IMR-90 (cell line): ENCODE data around the gene RAB6A. TPM values are rescaled to one million over a fixed set of nuclear protein-coding genes. Genes with fewer than 3 reads are reported as not detected.
A peak's percentile ranks its signal among the peaks of the same experiment; 100 is the strongest.

Experiments used
- ATAC-seq: fragments of 200-7000 bp; cut with Tn5 transposase; 2 replicates; pipeline ENCODE4 v1.9.1; 2020; ENCODE audit warnings: low read depth, mild to moderate bottlenecking, moderate library complexity
- BruUV-seq: library from RNA; stranded (reverse); fragments of 400-500 nt; replicated peaks from 2 replicates; lab custom pipeline; 2021; lab: Mats Ljungman, UMichigan
- CTCF ChIA-PET: fragments of 300-600 bp; formaldehyde crosslinking; extraction: SDS; loops from one replicate; lab custom pipeline; 2021; ENCODE audit warnings: antibody characterized with exemption; lab: Yijun Ruan, JAX
- POLR2A ChIA-PET: fragments of 300-600 bp; sonication (Branson Sonifier 250); formaldehyde crosslinking; loops from one replicate; lab custom pipeline; 2022; ENCODE audit warnings: antibody characterized with exemption; ENCODE audit not compliant: unreplicated experiment; lab: Charles Lee
- DNase-seq: peaks from one replicate; pipeline ENCODE4 v3.0.0; 2013
- H2AFZ ChIP-seq: replicated peaks from 2 replicates; pipeline ENCODE3; 2013; ENCODE audit warnings: low read length, mild to moderate bottlenecking; ENCODE audit not compliant: poor library complexity
- H2AK5ac ChIP-seq: 2 replicates; pipeline ENCODE4 v1.6.1; 2013; ENCODE audit warnings: low read depth, low read length, inconsistent platforms
- H2AK9ac ChIP-seq: replicated peaks from 2 replicates; pipeline ENCODE3; 2013; ENCODE audit warnings: mild to moderate bottlenecking, low read depth, low read length, moderate library complexity; ENCODE audit not compliant: poor library complexity
- H2BK120ac ChIP-seq: 2 replicates; pipeline ENCODE4 v1.6.1; 2013; ENCODE audit warnings: low read depth, low read length, inconsistent platforms
- H2BK15ac ChIP-seq: 3 replicates; pipeline ENCODE4 v1.6.1; 2013; ENCODE audit warnings: low read depth, low read length, inconsistent platforms
- H2BK20ac ChIP-seq: 2 replicates; pipeline ENCODE4 v1.6.1; 2013; ENCODE audit warnings: low read depth, mild to moderate bottlenecking, inconsistent platforms, low read length, moderate library complexity
- H2BK5ac ChIP-seq: 2 replicates; pipeline ENCODE4 v1.6.1; 2013; ENCODE audit warnings: mild to moderate bottlenecking, low read depth, low read length, inconsistent platforms; ENCODE audit not compliant: poor library complexity, severe bottlenecking
- H3K14ac ChIP-seq: replicated peaks from 2 replicates; pipeline ENCODE4 v1.6.1; 2013; ENCODE audit warnings: low read depth, low read length, inconsistent platforms
- H3K18ac ChIP-seq: 2 replicates; pipeline ENCODE4 v1.6.1; 2013; ENCODE audit warnings: low read depth, low read length, control low read depth
- H3K23ac ChIP-seq: 2 replicates; pipeline ENCODE4 v1.6.1; 2013; ENCODE audit warnings: low read depth, low read length, inconsistent platforms
- H3K27ac ChIP-seq: 2 replicates; pipeline ENCODE4 v1.5.1; 2013; ENCODE audit warnings: mild to moderate bottlenecking, control low read depth, low read length; ENCODE audit not compliant: insufficient read depth
- H3K27me3 ChIP-seq: 2 replicates; pipeline ENCODE4 v1.6.1; 2013; ENCODE audit warnings: low read length; ENCODE audit not compliant: control insufficient read depth, insufficient read depth
- H3K36me3 ChIP-seq: 2 replicates; pipeline ENCODE4 v1.6.1; 2013; ENCODE audit warnings: low read length, mixed read lengths; ENCODE audit not compliant: control insufficient read depth, insufficient read depth
- H3K4ac ChIP-seq: 2 replicates; pipeline ENCODE4 v1.6.1; 2013; ENCODE audit warnings: low read depth, low read length, inconsistent platforms
- H3K4me1 ChIP-seq: 2 replicates; pipeline ENCODE4 v1.6.1; 2013; ENCODE audit warnings: low read length, mixed read lengths; ENCODE audit not compliant: control insufficient read depth, insufficient read depth
- H3K4me2 ChIP-seq: 2 replicates; pipeline ENCODE4 v1.6.1; 2013; ENCODE audit warnings: low read depth, mild to moderate bottlenecking, control low read depth, low read length, moderate library complexity
- H3K4me3 ChIP-seq: 2 replicates; pipeline ENCODE4 v1.5.1; 2013; ENCODE audit warnings: low read depth, mild to moderate bottlenecking, control low read depth, low read length, moderate library complexity; ENCODE audit not compliant: insufficient read depth
- H3K56ac ChIP-seq: 2 replicates; pipeline ENCODE4 v1.6.1; 2013; ENCODE audit warnings: low read length, inconsistent platforms; ENCODE audit not compliant: insufficient read depth; ENCODE audit errors: extremely low read depth
- H3K79me1 ChIP-seq, 2 experiments: 2 replicates each; pipeline ENCODE4 v1.6.1; 2013; ENCODE audit warnings: low read length in 2 of 2, inconsistent platforms in 1 of 2, low read depth in 1 of 2
- H3K9ac ChIP-seq: 2 replicates; pipeline ENCODE4 v1.6.1; 2013; ENCODE audit warnings: low read depth, low read length, control low read depth
- H3K9me1 ChIP-seq: 2 replicates; pipeline ENCODE4 v1.6.1; 2013; ENCODE audit warnings: low read length, inconsistent platforms; ENCODE audit not compliant: insufficient read depth
- H3K9me3 ChIP-seq: 2 replicates; pipeline ENCODE4 v1.6.1; 2013; ENCODE audit warnings: low read length; ENCODE audit not compliant: control insufficient read depth, insufficient read depth
- H4K20me1 ChIP-seq: 2 replicates; pipeline ENCODE4 v1.6.1; 2013; ENCODE audit warnings: low read length, inconsistent platforms; ENCODE audit not compliant: insufficient read depth
- H4K5ac ChIP-seq: 2 replicates; pipeline ENCODE4 v1.6.1; 2013; ENCODE audit warnings: mild to moderate bottlenecking, low read depth, low read length, control low read depth
- H4K8ac ChIP-seq, 2 experiments: 2 replicates each; pipeline ENCODE4 v1.6.1; 2013; ENCODE audit warnings: low read depth in 2 of 2, low read length in 2 of 2, control low read depth in 1 of 2, inconsistent platforms in 1 of 2
- H4K91ac ChIP-seq: 2 replicates; pipeline ENCODE4 v1.6.1; 2013; ENCODE audit warnings: low read depth, low read length, inconsistent platforms; ENCODE audit not compliant: insufficient read depth
- CEBPB ChIP-seq: IDR thresholded peaks from 2 replicates; pipeline ENCODE4 v1.6.1; 2012; ENCODE audit warnings: low read depth, low read length, improper control_type of control experiment
- MAFK ChIP-seq: IDR thresholded peaks from 2 replicates; pipeline ENCODE4 v1.6.1; 2012; ENCODE audit warnings: low read depth, low read length, improper control_type of control experiment
- MAZ ChIP-seq: IDR thresholded peaks from 2 replicates; pipeline ENCODE4 v1.6.1; 2012; ENCODE audit warnings: low read depth, mild to moderate bottlenecking, low read length, improper control_type of control experiment, moderate library complexity, borderline replicate concordance
- POLR2A ChIP-seq: IDR thresholded peaks from 2 replicates; pipeline ENCODE4 v1.6.1; 2012; ENCODE audit warnings: mild to moderate bottlenecking, low read depth, low read length
- whole genome bisulfite sequencing, 2 experiments: methylation state at CpG; one replicate each; pipeline versions ENCODE4 v1.1.5 to v1.1.7; 2013; ENCODE audit warnings: missing lambda C conversion rate in 2 of 2; ENCODE audit not compliant: insufficient read length in 1 of 2; ENCODE audit errors: extremely low coverage in 2 of 2; 5-methylcytosine and 5-hydroxymethylcytosine counted together
- dilution Hi-C: fragments of 300-500 bp; cut with HindIII; formaldehyde crosslinking; loops from one replicate; pipeline ENCODE4 v1.14.3; 2018; ENCODE audit warnings: low sequenced_read_pairs; ENCODE audit not compliant: unreplicated experiment
- in situ Hi-C: fragments of 300-500 bp; cut with MboI; formaldehyde crosslinking; loops from 3 replicates; pipeline ENCODE4 v1.14.3; 2019; ENCODE audit warnings: low sequenced_read_pairs, inconsistent platforms, mixed read lengths
- intact Hi-C: fragments of 100-400 bp; cut with micrococcal nuclease; formaldehyde crosslinking; loops from 2 replicates; pipeline ENCODE4 v1.10.0; 2022
- polyA plus RNA-seq, 3 experiments: library from polyadenylated mRNA; depleted of rRNA; stranded (reverse); fragments of >200 nt; gene quantifications; 2 replicates each; pipeline ENCODE4 v1.2.3, GENCODE V29; 2012; ENCODE audit warnings: low replicate concordance in 1 of 3
- total RNA-seq: library from RNA; depleted of rRNA; stranded (reverse); fragments of >200 nt; gene quantifications from 2 replicates; pipeline ENCODE4 v1.2.3, GENCODE V29; 2012

The RAB6A gene
- total and polyA plus RNA-seq, 2 of the 4 experiments (the other 2 are of a cell fraction), result 65.5 to 81.0 TPM

DNA sequence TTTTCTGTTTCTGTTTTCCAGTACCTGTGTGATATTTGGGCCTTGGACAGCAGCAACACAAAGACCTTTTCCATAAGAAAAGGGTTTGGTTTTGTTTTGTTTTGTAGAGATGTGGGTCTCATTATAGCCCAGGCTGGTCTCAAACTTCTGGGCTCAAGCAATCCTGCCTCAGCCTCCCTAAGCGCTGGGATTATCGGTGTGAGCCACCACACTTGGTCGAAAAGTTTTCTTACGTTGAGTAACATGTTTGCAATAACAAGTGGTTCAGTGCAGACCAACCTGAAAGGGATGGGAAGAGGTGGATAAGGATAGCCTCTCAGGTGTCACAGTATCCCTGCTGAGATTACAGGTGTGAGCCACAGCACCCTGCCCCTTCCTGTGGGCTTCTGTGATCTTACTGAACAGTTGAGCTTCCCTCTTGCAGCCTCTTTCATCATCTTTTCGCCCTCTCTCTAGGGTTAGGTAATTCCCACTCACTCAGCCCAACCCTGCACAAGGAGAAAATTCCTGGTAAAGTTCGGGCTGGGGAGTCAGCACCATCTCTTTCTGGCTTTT, 23.3 kb upstream of the RAB6A start:
- H4K20me1 ChIP-seq, result no peaks in the 10 kb centered on the region
- BruUV-seq, result no TSS peak
- H2AK5ac ChIP-seq, result no peak overlapping the region
- H3K14ac ChIP-seq, result no peak overlapping the region
- H2AFZ ChIP-seq, result peak overlapping the region; percentile 56
- ChIA-PET CTCF (interaction anchor here (0.6 kb wide), 1 partner anchor 227 kb away, joined by 5 read pairs; no protein-coding TSS in a partner anchor), POLR2A (no interaction called here)
- peaks cover 2% of the 10 kb centered on the region; the same call in 1 of the 2 replicates for H3K4me1 ChIP-seq
- H3K4me3 ChIP-seq, result no peak overlapping the region
- in situ Hi-C loops, result no loop called here
- H3K18ac ChIP-seq, result no peak overlapping the region
- no peak overlapping the region; the same call in 1 of the 2 replicates for H2BK120ac ChIP-seq
- TF ChIP-seq POLR2A (no peak), CEBPB (peak; percentile 64), MAFK (no peak), MAZ (no peak)
- no peaks in the 10 kb centered on the region for H3K27me3 ChIP-seq
- DNase-seq, result peak; percentile 38
- H3K9me1 ChIP-seq, result no peaks in the 10 kb centered on the region
- no peak overlapping the region for H3K9ac ChIP-seq
- no peak overlapping the region for H2BK15ac ChIP-seq
- WGBS, 2 experiments, result no CpG with 5 or more reads among the region's 6 CpGs
- no peak overlapping the region for H4K5ac ChIP-seq
- H3K4ac ChIP-seq, result peak overlapping the region; percentile 35; the same call in 1 of the 2 replicates
- H3K23ac ChIP-seq, result no peak overlapping the region
- peak overlapping the region in 1 of 2 experiments; percentile 51; a peak in 1 of 4 replicates for H4K8ac ChIP-seq
- H3K79me1 ChIP-seq, result peaks cover 0 to 20% of the 10 kb centered on the region in 2 experiments; a peak in 2 of 4 replicates
- peak overlapping the region; percentile 70; the same call in 1 of the 2 replicates for H2BK20ac ChIP-seq
- intact Hi-C loops, result no loop called here
- ATAC-seq, result no peak
- dilution Hi-C loops, result no loop called here
- H2AK9ac ChIP-seq, result peak overlapping the region; percentile 63
- no peak overlapping the region for H4K91ac ChIP-seq
- H2BK5ac ChIP-seq, result no peak overlapping the region
- no peaks in the 10 kb centered on the region for H3K9me3 ChIP-seq
- H3K4me2 ChIP-seq, result no peak overlapping the region
- no peak overlapping the region for H3K56ac ChIP-seq
- H3K36me3 ChIP-seq, result no peaks in the 10 kb centered on the region
- H3K27ac ChIP-seq, result no peak overlapping the region
